SK-N-SH (cell line): ENCODE results near the gene OBI1. TPM values are rescaled to one million over a fixed set of nuclear protein-coding genes. Genes with fewer than 3 reads are reported as not detected.

Experiments used
- CTCF ChIA-PET: fragments of 300-600, 350-600 bp; formaldehyde crosslinking; extraction: SDS; loops from one replicate; lab custom pipeline; 2021; lab: Yijun Ruan, JAX
- POLR2A ChIA-PET: fragments of 350-600 bp; sonication (Branson Sonifier 250); formaldehyde crosslinking; extraction: SDS; loops from one replicate; lab custom pipeline; 2020; ENCODE audit warnings: antibody characterized with exemption, inconsistent platforms; lab: Yijun Ruan, JAX
- DNase-seq: peaks from one replicate; pipeline ENCODE4 v3.0.0; 2012
- H2AFZ ChIP-seq: fragments of 200-600 bp; sonication (generic); 2 replicates; pipeline ENCODE4 v1.8.1; 2016; ENCODE audit warnings: antibody characterized with exemption, mild to moderate bottlenecking, low read depth
- H3F3A ChIP-seq: fragments of 200-600 bp; sonication (generic); replicated peaks from 2 replicates; pipeline ENCODE3; 2016; ENCODE audit warnings: antibody characterized with exemption, mild to moderate bottlenecking; ENCODE audit not compliant: insufficient read depth
- H3K27ac ChIP-seq, 2 experiments: fragments of 200-500 bp in 1 of 2; fragments of 200-600 bp in 1 of 2; sonication (Bioruptor generic) in 1 of 2; sonication (generic), shearing (Covaris generic) in 1 of 2; 2 replicates each; pipeline versions ENCODE4 v1.5.1 to v1.6.1; 2014 to 2016; ENCODE audit warnings: low read depth in 2 of 2, inconsistent platforms in 1 of 2, low read length in 1 of 2, mild to moderate bottlenecking in 1 of 2, mixed read lengths in 1 of 2
- H3K27me3 ChIP-seq: fragments of 200-600 bp; sonication (generic), shearing (Covaris generic); 2 replicates; pipeline ENCODE4 v1.6.1; 2016; ENCODE audit warnings: mixed run types; ENCODE audit not compliant: insufficient read depth
- H3K36me3 ChIP-seq, 2 experiments: fragments of 200-500 bp in 1 of 2; fragments of 200-600 bp in 1 of 2; sonication (Bioruptor generic) in 1 of 2; sonication (generic) in 1 of 2; replicated peaks in 1 of 2; 2 replicates each; pipeline versions ENCODE3 to v1.5.1; 2014 to 2016; ENCODE audit warnings: low read length in 1 of 2, mild to moderate bottlenecking in 1 of 2; ENCODE audit not compliant: insufficient read depth in 2 of 2, control insufficient read depth in 1 of 2
- H3K4me1 ChIP-seq, 2 experiments: fragments of 200-500 bp in 1 of 2; fragments of 200-600 bp in 1 of 2; sonication (Bioruptor generic) in 1 of 2; sonication (generic), shearing (Covaris generic) in 1 of 2; 2 replicates each; pipeline versions ENCODE4 v1.5.1 to v1.6.1; 2014 to 2016; ENCODE audit warnings: low read depth in 1 of 2, low read length in 1 of 2, mixed run types in 1 of 2; ENCODE audit not compliant: insufficient read depth in 2 of 2, control insufficient read depth in 1 of 2
- H3K4me2 ChIP-seq: fragments of 200-600 bp; sonication (generic), shearing (Covaris generic); 2 replicates; pipeline ENCODE4 v1.6.1; 2017; ENCODE audit warnings: mixed run types
- H3K4me3 ChIP-seq, 2 experiments: fragments of 200-500 bp in 1 of 2; fragments of 200-600 bp in 1 of 2; sonication (Bioruptor generic) in 1 of 2; sonication (generic), shearing (Covaris generic) in 1 of 2; 2 replicates each; pipeline versions ENCODE4 v1.5.1 to v1.8.1; 2014 to 2016; ENCODE audit warnings: low read depth in 2 of 2, inconsistent platforms in 1 of 2, low read length in 1 of 2, mild to moderate bottlenecking in 1 of 2, mixed read lengths in 1 of 2, moderate library complexity in 1 of 2
- H3K79me2 ChIP-seq: fragments of 200-600 bp; sonication (generic); 2 replicates; pipeline ENCODE4 v1.8.1; 2017; ENCODE audit warnings: mild to moderate bottlenecking; ENCODE audit not compliant: insufficient read depth
- H3K9ac ChIP-seq: fragments of 200-600 bp; sonication (generic); 2 replicates; pipeline ENCODE4 v1.6.1; 2017; ENCODE audit warnings: mixed run types
- H3K9me2 ChIP-seq: fragments of 200-600 bp; sonication (generic); 2 replicates; pipeline ENCODE4 v1.6.1; 2017; ENCODE audit warnings: mixed run types
- H3K9me3 ChIP-seq: fragments of 200-600 bp; sonication (generic); 2 replicates; pipeline ENCODE4 v1.6.1; 2017; ENCODE audit warnings: mixed run types, mild to moderate bottlenecking, moderate library complexity
- H4K20me1 ChIP-seq: fragments of 200-600 bp; sonication (generic); 2 replicates; pipeline ENCODE4 v1.6.1; 2017; ENCODE audit warnings: mild to moderate bottlenecking, mixed run types; ENCODE audit not compliant: insufficient read depth
- EP300 ChIP-seq, 2 experiments: IDR thresholded peaks; 2 replicates each; pipeline versions ENCODE4 v1.4.0 to v1.6.1; 2012; ENCODE audit warnings: borderline replicate concordance in 1 of 2, low read depth in 1 of 2, low read length in 1 of 2
- FOXJ3 ChIP-seq: sonication (generic); formaldehyde crosslinking; IDR thresholded peaks from 2 replicates; pipeline ENCODE4 v1.5.1; 2020; ENCODE audit warnings: mild to moderate bottlenecking, missing genetic modification reagents
- FOXM1 ChIP-seq: IDR thresholded peaks from 2 replicates; pipeline ENCODE4 v1.4.0; 2012; ENCODE audit warnings: low read depth, mild to moderate bottlenecking
- MEF2A ChIP-seq: IDR thresholded peaks from 2 replicates; pipeline ENCODE4 v1.4.0; 2012; ENCODE audit warnings: low read depth, borderline replicate concordance
- NFIC ChIP-seq: IDR thresholded peaks from 2 replicates; pipeline ENCODE4 v1.4.0; 2012; ENCODE audit warnings: borderline replicate concordance
- RCOR1 ChIP-seq: fragments of 150-350 bp; IDR thresholded peaks from 2 replicates; pipeline ENCODE4 v1.6.1; 2017; ENCODE audit warnings: antibody characterized with exemption, low read length
- RXRA ChIP-seq: IDR thresholded peaks from 2 replicates; pipeline ENCODE4 v1.4.0; 2012; ENCODE audit warnings: low read depth, mild to moderate bottlenecking, borderline replicate concordance
- SMC3 ChIP-seq: IDR thresholded peaks from 2 replicates; pipeline ENCODE4 v1.6.1; 2012; ENCODE audit warnings: low read depth, low read length, improper control_type of control experiment
- TAF1 ChIP-seq: IDR thresholded peaks from 2 replicates; pipeline ENCODE4 v1.6.1; 2012; ENCODE audit warnings: low read depth, mild to moderate bottlenecking, low read length, moderate library complexity, borderline replicate concordance
- WGBS: methylation state at CpG from one replicate; pipeline ENCODE4 v1.1.6; 2017; ENCODE audit warnings: low lambda C conversion rate; 5-methylcytosine and 5-hydroxymethylcytosine counted together
- polyA plus RNA-seq, 3 experiments: library from polyadenylated mRNA; depleted of rRNA; stranded (reverse); fragments of >200 nt; gene quantifications; 2 replicates each; pipeline ENCODE4 v1.2.3, GENCODE V29; 2012
- TF ChIP-seq, protein P1 (sequence below): IDR thresholded peaks from 2 replicates; pipeline ENCODE4 v1.4.0; 2012; ENCODE audit warnings: low read depth
- TF ChIP-seq, protein P2 (sequence below): fragments of 150-350 bp; IDR thresholded peaks from 2 replicates; pipeline ENCODE4 v1.6.1; 2017; ENCODE audit warnings: antibody characterized with exemption, low read length, low read depth, borderline replicate concordance
- TF ChIP-seq, protein P3 (sequence below): IDR thresholded peaks from 2 replicates; pipeline ENCODE4 v1.4.0; 2012; ENCODE audit warnings: low read depth, borderline replicate concordance
- TF ChIP-seq, protein P4 (sequence below): IDR thresholded peaks from 2 replicates; pipeline ENCODE4; 2012
- TF ChIP-seq, protein P5 (sequence below): fragments of 150-350 bp; IDR thresholded peaks from 2 replicates; pipeline ENCODE4 v1.6.1; 2016; ENCODE audit warnings: mild to moderate bottlenecking, low read depth, low read length

OBI1 gene
- polyA plus RNA-seq, 1 of the 3 experiments (the other 2 are of a cell fraction) = 1.8 TPM

DNA sequence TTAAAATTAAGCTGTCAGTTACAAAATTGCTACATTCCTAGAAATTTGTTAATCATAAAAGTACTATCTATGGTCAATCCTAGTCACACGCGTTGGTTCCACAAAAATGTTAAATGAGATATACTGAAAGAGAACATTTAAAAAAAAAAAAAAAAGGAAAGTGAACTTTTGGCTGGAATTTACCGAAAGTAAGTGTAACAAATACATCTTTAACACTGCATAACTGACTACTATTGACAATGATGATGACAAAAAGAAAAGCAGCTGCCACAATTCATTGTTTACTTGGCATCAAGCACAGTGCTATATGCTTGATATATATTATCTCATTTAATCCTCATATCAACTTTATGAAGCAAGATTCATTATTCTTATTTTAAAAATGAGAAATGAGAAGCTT is 35.8 kb downstream of the OBI1 start:
- ChIA-PET POLR2A (no interaction called here), CTCF (interaction anchor here (1.3 to 2.2 kb wide), 4 partner anchors 18 to 382 kb away, joined by 3 to 4 read pairs (median 4); no protein-coding TSS in a partner anchor)
- Histone ChIP-seq H3K9me2 (no peaks in the 10 kb centered on the region), H3K4me1 (no peaks in the 10 kb centered on the region), H3K36me3 (peaks cover 10 to 13% of the 10 kb centered on the region in 2 experiments), H3K9ac (no peak overlapping the region), H3K27ac (no peak overlapping the region), H3F3A (no peaks in the 10 kb centered on the region), H3K4me3 (no peak overlapping the region), H2AFZ (no peak overlapping the region), H3K27me3 (no peaks in the 10 kb centered on the region), H3K4me2 (no peak overlapping the region), H4K20me1 (peaks cover 5% of the 10 kb centered on the region; the same call in 1 of the 2 replicates), H3K9me3 (no peaks in the 10 kb centered on the region), H3K79me2 (no peaks in the 10 kb centered on the region)
- no peak for TF ChIP-seq EP300 (IDR thresholded peaks at IDR 0.05; ENCODE audit: borderline replicate concordance in 1 of 2, low read depth in 1 of 2, low read length in 1 of 2)
- no peak for TF ChIP-seq RXRA
- TF ChIP-seq SMC3 = no peak
- TF ChIP-seq, protein P1, sequence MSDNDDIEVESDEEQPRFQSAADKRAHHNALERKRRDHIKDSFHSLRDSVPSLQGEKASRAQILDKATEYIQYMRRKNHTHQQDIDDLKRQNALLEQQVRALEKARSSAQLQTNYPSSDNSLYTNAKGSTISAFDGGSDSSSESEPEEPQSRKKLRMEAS = no peak
- no peak for TF ChIP-seq RCOR1
- TF ChIP-seq TAF1 = no peak
- TF ChIP-seq, protein P2, sequence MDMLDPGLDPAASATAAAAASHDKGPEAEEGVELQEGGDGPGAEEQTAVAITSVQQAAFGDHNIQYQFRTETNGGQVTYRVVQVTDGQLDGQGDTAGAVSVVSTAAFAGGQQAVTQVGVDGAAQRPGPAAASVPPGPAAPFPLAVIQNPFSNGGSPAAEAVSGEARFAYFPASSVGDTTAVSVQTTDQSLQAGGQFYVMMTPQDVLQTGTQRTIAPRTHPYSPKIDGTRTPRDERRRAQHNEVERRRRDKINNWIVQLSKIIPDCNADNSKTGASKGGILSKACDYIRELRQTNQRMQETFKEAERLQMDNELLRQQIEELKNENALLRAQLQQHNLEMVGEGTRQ = no peak
- TF ChIP-seq, protein P3, sequence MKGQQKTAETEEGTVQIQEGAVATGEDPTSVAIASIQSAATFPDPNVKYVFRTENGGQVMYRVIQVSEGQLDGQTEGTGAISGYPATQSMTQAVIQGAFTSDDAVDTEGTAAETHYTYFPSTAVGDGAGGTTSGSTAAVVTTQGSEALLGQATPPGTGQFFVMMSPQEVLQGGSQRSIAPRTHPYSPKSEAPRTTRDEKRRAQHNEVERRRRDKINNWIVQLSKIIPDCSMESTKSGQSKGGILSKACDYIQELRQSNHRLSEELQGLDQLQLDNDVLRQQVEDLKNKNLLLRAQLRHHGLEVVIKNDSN = no peak
- TF ChIP-seq MEF2A = no peak
- TF ChIP-seq FOXM1 = no peak
- TF ChIP-seq NFIC = no peak
- TF ChIP-seq, protein P4, sequence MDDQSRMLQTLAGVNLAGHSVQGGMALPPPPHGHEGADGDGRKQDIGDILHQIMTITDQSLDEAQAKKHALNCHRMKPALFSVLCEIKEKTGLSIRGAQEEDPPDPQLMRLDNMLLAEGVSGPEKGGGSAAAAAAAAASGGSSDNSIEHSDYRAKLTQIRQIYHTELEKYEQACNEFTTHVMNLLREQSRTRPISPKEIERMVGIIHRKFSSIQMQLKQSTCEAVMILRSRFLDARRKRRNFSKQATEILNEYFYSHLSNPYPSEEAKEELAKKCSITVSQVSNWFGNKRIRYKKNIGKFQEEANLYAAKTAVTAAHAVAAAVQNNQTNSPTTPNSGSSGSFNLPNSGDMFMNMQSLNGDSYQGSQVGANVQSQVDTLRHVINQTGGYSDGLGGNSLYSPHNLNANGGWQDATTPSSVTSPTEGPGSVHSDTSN = no peak
- no peak for DNase-seq
- 97% methylated on average over 3 of the region's 3 CpGs for WGBS

DNA sequence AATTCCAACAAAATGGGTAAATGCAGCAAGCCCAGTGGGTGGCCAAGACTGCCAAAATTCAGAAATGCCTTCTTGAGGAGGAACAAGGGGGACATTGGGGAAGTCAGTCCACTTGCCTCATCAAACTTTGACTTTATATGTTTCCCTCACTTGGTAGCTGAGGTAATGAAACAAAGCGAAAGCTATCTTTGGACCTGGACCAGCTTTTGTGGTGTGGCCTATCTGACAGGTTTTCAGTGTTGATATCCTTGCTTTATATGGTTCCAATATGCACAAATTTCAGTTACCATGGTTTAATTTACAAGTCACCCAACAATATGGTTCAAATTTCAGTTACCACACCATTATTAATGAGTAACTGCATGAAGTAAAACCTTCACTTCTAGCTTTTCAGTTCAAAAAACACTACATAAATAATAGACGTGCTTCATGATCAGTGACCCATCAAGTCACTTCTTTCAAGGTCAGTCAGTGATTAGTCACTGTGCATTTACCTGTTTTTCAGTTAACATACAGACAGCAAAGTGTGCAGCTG is 38.0 kb downstream of the OBI1 start:
- Histone ChIP-seq H3K27me3 (no peaks in the 10 kb centered on the region), H3F3A (no peaks in the 10 kb centered on the region), H3K4me1 (no peaks in the 10 kb centered on the region), H4K20me1 (peaks cover 5% of the 10 kb centered on the region; the same call in 1 of the 2 replicates), H3K4me2 (no peak overlapping the region), H3K9ac (no peak overlapping the region), H3K36me3 (peaks cover 22 to 28% of the 10 kb centered on the region in 2 experiments), H2AFZ (no peak overlapping the region)
- WGBS = 87% methylated on average over 2 of the region's 2 CpGs
- DNase-seq = no peak
- CTCF ChIA-PET = interaction anchor here (1.1 to 2.2 kb wide), 5 partner anchors 11 to 770 kb away, joined by 3 to 6 read pairs (median 4); no protein-coding TSS in a partner anchor
- POLR2A ChIA-PET = no interaction called here
- TF ChIP-seq, protein P4 = no peak
- TF ChIP-seq, protein P5, sequence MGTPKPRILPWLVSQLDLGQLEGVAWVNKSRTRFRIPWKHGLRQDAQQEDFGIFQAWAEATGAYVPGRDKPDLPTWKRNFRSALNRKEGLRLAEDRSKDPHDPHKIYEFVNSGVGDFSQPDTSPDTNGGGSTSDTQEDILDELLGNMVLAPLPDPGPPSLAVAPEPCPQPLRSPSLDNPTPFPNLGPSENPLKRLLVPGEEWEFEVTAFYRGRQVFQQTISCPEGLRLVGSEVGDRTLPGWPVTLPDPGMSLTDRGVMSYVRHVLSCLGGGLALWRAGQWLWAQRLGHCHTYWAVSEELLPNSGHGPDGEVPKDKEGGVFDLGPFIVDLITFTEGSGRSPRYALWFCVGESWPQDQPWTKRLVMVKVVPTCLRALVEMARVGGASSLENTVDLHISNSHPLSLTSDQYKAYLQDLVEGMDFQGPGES = no peak
- TF ChIP-seq RXRA (no peak), FOXJ3 (CRISPR knock-in tag) (no peak), FOXM1 (no peak)
- TF ChIP-seq, all 33 proteins: peak for 0
- Histone ChIP-seq H3K9me3 (no peaks in the 10 kb centered on the region), H3K27ac (no peak overlapping the region), H3K79me2 (no peaks in the 10 kb centered on the region), H3K4me3 (no peak overlapping the region), H3K9me2 (no peaks in the 10 kb centered on the region)
